Measurements from ENCODE around the gene ZNF30.
"Not testable (repeated sequence)": the region's sequence is repeated elsewhere in the genome, so short reads cannot be mapped to it uniquely, and the experiment has no call there.

GRCh38 chr19:34917144-34917543 is 9.6 kb upstream of the ZNF30 start:
- TF ChIP-seq CTCF (IDR thresholded peaks at IDR 0.05); POLR2A (IDR thresholded peaks at IDR 0.05); EP300 (IDR thresholded peaks at IDR 0.05; ENCODE audit: low read depth); POLR2AphosphoS5 (IDR thresholded peaks at IDR 0.05): not testable (repeated sequence)

Measured in transverse colon (tissue), 4 donors.